CD1c-positive myeloid dendritic cell (primary cell): ENCODE measurements around the gene ADAMTSL1.
"Not testable (repeated sequence)": the region's sequence is repeated elsewhere in the genome, so short reads cannot be mapped to it uniquely, and the experiment has no call there.

Source experiments
- DNase-seq: peaks from one replicate; pipeline ENCODE4 v3.0.0-alpha.2; 2016; ENCODE audit errors: extremely low spot score

ADAMTSL1 gene

GRCh38 chr9:18857769-18858168 lies 383.8 kb downstream of the ADAMTSL1 start:
- DNase-seq = no peak

GRCh38 chr9:18861609-18862544 lies 387.9 kb downstream of the ADAMTSL1 start:
- DNase-seq = no peak

GRCh38 chr9:18863791-18864190 lies 389.8 kb downstream of the ADAMTSL1 start:
- DNase-seq = no peak

GRCh38 chr9:18864516-18864915 lies 390.6 kb downstream of the ADAMTSL1 start:
- DNase-seq = no peak

GRCh38 chr9:18865542-18865941 lies 391.6 kb downstream of the ADAMTSL1 start:
- no peak for DNase-seq

- no peak for DNase-seq
These were observed 392.3 kb downstream of the ADAMTSL1 start for GRCh38 chr9:18866121-18866831.

GRCh38 chr9:18869725-18870124 lies 395.8 kb downstream of the ADAMTSL1 start:
- no peak for DNase-seq

GRCh38 chr9:18874069-18874468 lies 400.1 kb downstream of the ADAMTSL1 start:
- DNase-seq = no peak

GRCh38 chr9:18874990-18875389 lies 401.0 kb downstream of the ADAMTSL1 start:
- DNase-seq = not testable (repeated sequence)

- DNase-seq = no peak
These were observed 404.0 kb downstream of the ADAMTSL1 start for GRCh38 chr9:18877984-18878383.

GRCh38 chr9:18881758-18882157 lies 407.8 kb downstream of the ADAMTSL1 start:
- DNase-seq = no peak

- DNase-seq = no peak
These were observed 413.6 kb downstream of the ADAMTSL1 start for GRCh38 chr9:18887546-18887945.

GRCh38 chr9:18888290-18888689 lies 414.3 kb downstream of the ADAMTSL1 start:
- no peak for DNase-seq

GRCh38 chr9:18889550-18889949 lies 415.6 kb downstream of the ADAMTSL1 start:
- no peak for DNase-seq

GRCh38 chr9:18890372-18890771 lies 416.4 kb downstream of the ADAMTSL1 start:
- no peak for DNase-seq

- no peak for DNase-seq
These were observed 418.2 kb downstream of the ADAMTSL1 start for GRCh38 chr9:18891946-18892670.

- no peak for DNase-seq
These were observed 419.1 kb downstream of the ADAMTSL1 start for GRCh38 chr9:18893046-18893445.

GRCh38 chr9:18893491-18893890 lies 419.5 kb downstream of the ADAMTSL1 start:
- DNase-seq = no peak

GRCh38 chr9:18896004-18896403 lies 422.1 kb downstream of the ADAMTSL1 start:
- DNase-seq = no peak

GRCh38 chr9:18896531-18897179 lies 422.7 kb downstream of the ADAMTSL1 start:
- DNase-seq = no peak

- no peak for DNase-seq
These were observed 429.5 kb downstream of the ADAMTSL1 start for GRCh38 chr9:18903450-18903849.
